ENCODE results near the gene TRHDE.

- TF ChIP-seq CTCF (IDR thresholded peaks at IDR 0.05) (no peak), POLR2AphosphoS5 (IDR thresholded peaks at IDR 0.05) (no peak)
Measured at GRCh38 chr12:72406111-72406510, 133.9 kb downstream of the TRHDE start.

Data from prostate gland (tissue), 2 donors.